ENCODE results near the gene SCRN3.
"Not testable (repeated sequence)": the region's sequence is repeated elsewhere in the genome, so short reads cannot be mapped to it uniquely, and the experiment has no call there.

The SCRN3 gene, protein sequence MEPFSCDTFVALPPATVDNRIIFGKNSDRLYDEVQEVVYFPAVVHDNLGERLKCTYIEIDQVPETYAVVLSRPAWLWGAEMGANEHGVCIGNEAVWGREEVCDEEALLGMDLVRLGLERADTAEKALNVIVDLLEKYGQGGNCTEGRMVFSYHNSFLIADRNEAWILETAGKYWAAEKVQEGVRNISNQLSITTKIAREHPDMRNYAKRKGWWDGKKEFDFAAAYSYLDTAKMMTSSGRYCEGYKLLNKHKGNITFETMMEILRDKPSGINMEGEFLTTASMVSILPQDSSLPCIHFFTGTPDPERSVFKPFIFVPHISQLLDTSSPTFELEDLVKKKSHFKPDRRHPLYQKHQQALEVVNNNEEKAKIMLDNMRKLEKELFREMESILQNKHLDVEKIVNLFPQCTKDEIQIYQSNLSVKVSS

DNA sequence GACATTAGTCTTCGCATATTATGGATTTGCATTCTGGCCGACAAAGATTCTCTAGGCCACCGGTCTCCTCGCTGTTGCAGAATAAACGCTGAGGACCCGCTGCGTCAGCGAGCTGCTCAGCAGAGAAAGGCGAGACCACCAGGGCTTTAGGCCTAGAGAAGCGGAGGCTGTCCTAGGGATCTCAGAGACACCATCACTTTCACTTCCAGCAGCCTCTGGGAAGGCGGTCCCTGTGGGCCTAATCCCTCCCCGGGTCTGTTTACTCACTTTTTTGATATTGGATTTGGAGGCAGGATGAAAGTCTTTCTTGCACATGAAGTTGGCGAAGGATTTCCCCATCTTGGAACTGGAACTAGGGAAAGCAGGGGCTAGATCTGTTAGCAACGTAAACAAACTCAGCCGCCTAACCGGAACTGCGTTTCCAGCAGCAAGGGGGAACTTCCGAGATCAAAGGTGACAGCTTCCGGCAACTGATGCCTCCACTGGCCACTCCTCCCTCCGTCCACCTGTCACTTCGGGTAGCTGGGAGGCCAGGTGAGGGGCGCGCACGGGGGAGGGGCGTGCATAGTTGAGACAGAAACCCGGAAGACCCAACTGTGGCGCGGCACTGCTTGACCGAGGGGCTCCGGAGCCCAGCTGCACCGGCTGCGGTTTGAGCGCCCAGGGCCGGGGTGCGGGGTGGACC is at the start of gene SCRN3:
Gene SCRN3 (plus strand): TSS at position 447 of the 685 bp plus-strand sequence. CDS start 2,554 bp downstream, outside the sequence.
- DNase-seq (ENCODE audit: low read depth in 2 of 2, low spot score in 1 of 2): peak; percentile 28 to 46

- no peak for DNase-seq (ENCODE audit: low read depth in 2 of 2, low spot score in 1 of 2)
Observed at GRCh38 chr2:174350018-174350417, 45.5 kb upstream of the SCRN3 start.

DNA sequence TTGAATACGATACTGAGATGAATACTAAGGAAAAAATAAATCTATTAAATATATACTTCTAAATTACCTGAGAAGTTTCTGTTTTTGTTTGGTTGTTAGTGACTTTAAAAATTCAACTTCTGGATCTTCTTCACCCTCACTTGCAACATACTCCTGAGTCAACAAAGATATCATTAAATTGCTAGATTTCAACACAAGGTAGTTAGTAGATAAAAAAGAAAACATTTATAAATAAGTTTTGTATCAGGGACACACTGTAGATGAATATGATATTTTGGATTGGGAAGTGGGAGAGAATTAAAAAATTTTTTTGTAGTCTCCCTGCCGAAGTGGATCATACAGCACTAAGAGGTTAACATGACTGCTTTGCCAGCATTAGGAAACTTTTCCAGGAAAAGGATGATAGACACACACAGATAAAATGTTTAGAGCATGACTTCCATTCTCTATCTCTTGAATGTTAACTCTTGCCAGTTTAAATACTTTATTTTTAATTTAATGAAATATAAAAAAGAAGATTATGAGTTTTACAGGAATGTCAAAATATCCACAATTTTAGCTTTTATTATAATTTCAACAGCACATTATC is 44.8 kb upstream of the SCRN3 start:
- DNase-seq (ENCODE audit: low read depth in 2 of 2, low spot score in 1 of 2): no peak

GRCh38 chr2:174353004-174353403 is 42.5 kb upstream of the SCRN3 start:
- DNase-seq (ENCODE audit: low read depth in 2 of 2, low spot score in 1 of 2): no peak

DNA sequence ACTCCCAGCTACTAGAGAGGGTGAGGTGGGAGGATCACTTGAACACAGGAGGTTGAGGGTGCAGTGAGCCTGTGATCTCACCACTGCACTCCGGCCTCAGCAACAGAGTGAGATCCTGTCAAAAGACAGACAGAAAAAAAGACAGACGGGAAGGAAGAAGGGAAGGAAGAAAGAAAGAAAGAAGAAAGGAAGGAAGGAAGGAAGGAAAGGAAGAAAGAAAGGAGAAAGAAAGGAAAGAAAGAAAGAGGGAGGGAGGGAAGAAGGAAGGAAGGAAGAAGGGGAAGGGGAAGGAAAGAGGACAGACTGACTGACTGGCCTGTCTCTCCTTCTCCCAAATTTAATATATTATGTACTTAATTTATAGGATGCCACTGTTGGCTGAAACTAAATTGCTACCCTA is 39.2 kb upstream of the SCRN3 start:
- DNase-seq (ENCODE audit: low read depth in 2 of 2, low spot score in 1 of 2): no peak

DNA sequence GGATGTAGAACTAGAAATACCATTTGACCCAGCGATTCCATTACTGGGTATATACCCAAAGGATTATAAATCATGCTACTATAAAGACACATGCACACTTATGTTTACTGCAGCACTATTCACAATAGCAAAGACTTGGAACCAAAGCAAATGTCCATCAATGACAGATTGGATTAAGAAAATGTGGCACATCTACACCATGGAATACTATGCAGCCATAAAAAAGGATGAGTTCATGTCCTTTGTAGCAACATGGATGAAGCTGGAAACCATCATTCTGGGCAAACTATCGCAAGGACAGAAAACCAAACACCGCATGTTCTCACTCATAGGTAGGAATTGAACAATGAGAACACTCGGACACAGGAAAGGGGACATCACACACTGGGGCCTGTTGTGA is 35.9 kb upstream of the SCRN3 start:
- not testable (repeated sequence) for DNase-seq (ENCODE audit: low read depth in 2 of 2, low spot score in 1 of 2)

- no peak for DNase-seq (ENCODE audit: low read depth in 2 of 2, low spot score in 1 of 2)
Observed at GRCh38 chr2:174362949-174363348, 32.6 kb upstream of the SCRN3 start.

DNA sequence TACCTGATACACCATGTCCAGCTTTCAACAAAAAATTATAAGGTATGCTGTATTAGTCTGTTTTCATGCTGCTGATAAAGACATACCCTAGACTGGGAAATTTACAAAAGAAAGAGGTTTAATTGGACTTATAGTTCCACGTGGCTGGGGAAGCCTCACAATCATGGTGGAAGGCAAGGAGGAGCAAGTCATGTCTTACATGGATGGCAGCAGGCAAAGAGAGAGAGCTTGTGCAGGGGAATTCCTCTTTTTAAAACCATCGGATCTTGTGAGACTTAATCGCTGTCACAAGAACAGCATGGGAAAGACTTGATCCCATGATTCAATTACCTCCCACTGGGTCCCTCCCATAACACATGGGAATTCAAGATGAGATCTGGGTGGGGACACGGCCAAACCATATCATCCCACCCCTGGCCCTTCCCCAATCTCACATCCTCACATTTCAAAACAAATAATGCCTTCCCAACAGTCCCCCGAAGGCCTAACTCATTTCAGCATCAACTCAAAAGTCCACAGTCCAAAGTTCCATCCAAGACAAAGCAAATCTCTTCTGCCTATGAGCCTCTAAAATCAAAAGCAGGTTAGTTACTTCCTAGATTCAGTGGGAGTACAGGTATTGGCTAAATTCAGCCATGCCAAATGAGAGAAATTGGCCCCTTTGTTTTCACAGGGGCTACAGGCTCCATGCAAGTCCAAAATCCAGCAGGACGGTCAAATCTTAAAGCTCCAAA is 31.9 kb upstream of the SCRN3 start:
- DNase-seq (ENCODE audit: low read depth in 2 of 2, low spot score in 1 of 2): not testable (repeated sequence)

DNA sequence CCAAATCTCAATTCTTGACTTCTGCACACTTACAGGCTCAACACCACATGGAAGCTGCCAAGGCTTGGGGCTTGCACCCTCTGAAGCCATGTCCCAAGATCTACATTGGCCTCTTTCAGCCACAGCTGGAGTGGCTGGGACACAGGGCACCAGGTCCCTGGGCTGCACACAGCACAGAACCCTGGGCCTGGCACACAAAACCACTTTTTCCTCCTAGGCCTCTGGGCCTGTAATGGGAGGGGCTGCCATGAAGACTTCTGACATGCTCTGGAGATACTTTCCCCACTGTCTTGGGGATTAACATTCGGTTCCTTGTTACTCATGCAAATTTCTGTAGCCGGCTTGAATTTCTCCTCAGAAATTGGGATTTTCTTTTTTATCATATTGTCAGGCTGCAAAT is 30.9 kb upstream of the SCRN3 start:
- no peak for DNase-seq (ENCODE audit: low read depth in 2 of 2, low spot score in 1 of 2)

DNA sequence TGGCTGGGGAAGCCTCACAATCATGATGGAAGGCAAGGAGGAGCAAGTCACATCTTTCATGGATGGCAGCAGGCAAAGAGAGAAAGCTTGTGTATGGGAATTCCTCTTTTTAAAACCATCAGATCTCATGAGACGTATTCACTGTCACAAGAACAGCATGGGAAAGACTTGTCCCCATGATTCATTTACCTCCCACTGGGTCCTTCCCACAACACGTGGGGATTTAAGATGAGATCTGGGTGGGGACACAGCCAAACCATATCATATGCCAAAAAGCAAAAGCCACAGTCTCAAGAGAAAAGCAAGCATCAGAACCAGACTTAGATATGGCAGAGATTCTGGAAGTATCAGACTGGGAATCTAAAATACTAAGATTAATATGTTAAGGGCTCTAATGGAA is 30.0 kb upstream of the SCRN3 start:
- DNase-seq (ENCODE audit: low read depth in 2 of 2, low spot score in 1 of 2): no peak

GRCh38 chr2:174368691-174369090 is 26.8 kb upstream of the SCRN3 start:
- no peak for DNase-seq (ENCODE audit: low read depth in 2 of 2, low spot score in 1 of 2)

- DNase-seq (ENCODE audit: low read depth in 2 of 2, low spot score in 1 of 2): no peak
Observed at GRCh38 chr2:174376967-174377366, 18.6 kb upstream of the SCRN3 start.

DNA sequence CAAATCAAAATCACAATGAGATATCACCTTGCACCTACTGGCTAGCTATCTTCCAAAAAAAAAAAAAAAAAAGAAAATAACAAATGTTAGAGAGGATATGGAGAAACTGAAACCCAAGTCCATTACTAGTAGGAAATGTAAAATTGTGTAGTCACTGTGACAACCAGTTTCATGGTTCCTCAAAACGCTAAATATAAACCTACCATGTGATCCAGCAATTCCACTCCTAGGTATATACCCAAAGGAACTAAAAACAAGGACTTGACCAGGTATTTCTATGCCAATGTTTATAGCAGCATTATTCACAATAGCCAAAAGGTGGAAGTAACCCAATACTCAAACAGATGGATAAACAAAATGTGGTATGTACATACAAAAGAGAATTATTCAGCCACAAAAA is 11.7 kb upstream of the SCRN3 start:
- DNase-seq (ENCODE audit: low read depth in 2 of 2, low spot score in 1 of 2): no peak

GRCh38 chr2:174385201-174385600 is 10.3 kb upstream of the SCRN3 start:
- no peak for DNase-seq (ENCODE audit: low read depth in 2 of 2, low spot score in 1 of 2)

DNA sequence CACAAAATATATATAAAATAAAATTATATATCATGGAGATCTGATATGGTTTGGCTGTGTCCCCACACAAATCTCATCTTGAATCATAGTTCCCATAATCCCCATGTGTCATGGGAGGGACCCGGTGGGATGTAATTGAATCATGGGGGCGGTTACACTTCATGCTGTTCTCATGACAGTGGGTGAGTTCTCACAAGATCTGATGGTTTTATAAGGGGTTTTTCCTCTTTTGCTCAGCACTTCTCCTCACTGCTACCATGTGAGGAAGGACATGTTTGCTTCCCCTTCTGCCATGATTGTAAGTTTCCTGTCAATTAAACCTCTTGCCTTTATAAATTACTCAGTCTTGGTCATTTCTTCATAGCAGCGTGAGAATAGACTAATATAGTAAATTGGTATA is 6.8 kb upstream of the SCRN3 start:
- not testable (repeated sequence) for DNase-seq (ENCODE audit: low read depth in 2 of 2, low spot score in 1 of 2)

- no peak for DNase-seq (ENCODE audit: low read depth in 2 of 2, low spot score in 1 of 2)
Observed at GRCh38 chr2:174389542-174389941, 6.0 kb upstream of the SCRN3 start.

DNA sequence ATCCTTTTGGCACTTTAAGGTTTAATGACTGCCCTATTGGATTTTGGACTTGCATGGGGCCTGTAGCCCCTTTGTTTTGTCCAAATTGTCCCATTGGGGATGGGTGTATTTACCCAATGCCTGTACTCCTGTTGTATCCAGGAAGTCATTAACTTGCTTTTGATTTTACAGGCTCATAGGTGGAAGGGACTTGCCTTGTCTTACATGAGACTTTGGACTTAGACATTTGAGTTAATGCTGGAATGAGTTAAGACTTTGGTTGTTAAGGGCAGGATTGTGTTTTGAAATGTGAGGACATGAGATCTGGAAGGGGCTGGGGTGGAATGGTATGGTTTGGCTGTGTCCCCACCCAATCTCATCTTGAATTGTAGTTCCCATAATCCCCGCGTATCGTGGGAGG is 5.2 kb upstream of the SCRN3 start:
- not testable (repeated sequence) for DNase-seq (ENCODE audit: low read depth in 2 of 2, low spot score in 1 of 2)

GRCh38 chr2:174392706-174393105 is 2.8 kb upstream of the SCRN3 start:
- no peak for DNase-seq (ENCODE audit: low read depth in 2 of 2, low spot score in 1 of 2)

- DNase-seq (ENCODE audit: low read depth in 2 of 2, low spot score in 1 of 2): no peak
Observed at GRCh38 chr2:174395969-174396630, 570 bp downstream of the SCRN3 start.

- DNase-seq (ENCODE audit: low read depth in 2 of 2, low spot score in 1 of 2): no peak
Observed at GRCh38 chr2:174397773-174398172, 2.2 kb downstream of the SCRN3 start.

DNA sequence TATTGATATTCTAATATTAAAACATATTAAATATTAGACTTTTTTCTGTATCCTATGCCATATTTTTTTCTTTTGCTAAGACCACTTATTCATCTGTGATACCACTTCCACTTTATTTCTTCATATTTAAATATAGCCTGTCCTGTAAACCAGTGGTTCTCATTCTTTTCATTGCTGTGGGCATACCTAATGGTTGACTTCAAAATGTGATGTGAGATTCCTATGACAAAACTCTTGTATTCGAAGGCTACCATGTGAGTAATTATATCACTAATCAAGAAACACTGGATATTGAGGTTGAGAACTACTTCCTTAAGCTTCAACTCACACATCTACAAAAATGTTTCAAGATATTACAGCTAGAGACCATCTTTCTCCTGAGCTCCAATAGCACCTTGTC is 3.6 kb downstream of the SCRN3 start:
- DNase-seq (ENCODE audit: low read depth in 2 of 2, low spot score in 1 of 2): no peak

Data from stimulated activated CD8-positive, alpha-beta memory T cell treated with anti-CD3 and anti-CD28 coated beads, Interleukin-4, amount 100 ng/mL, for 1 hour (primary cell).